Endothelial cell of umbilical vein (primary cell): ENCODE measurements around the gene RBMS3. TPM values are rescaled to one million over a fixed set of nuclear protein-coding genes. Genes with fewer than 3 reads are reported as not detected.

Experiments used
- BruUV-seq: library from RNA; stranded (reverse); fragments of 400-500 nt; replicated peaks from 2 replicates; lab custom pipeline; 2021; lab: Mats Ljungman, UMichigan
- CTCF ChIA-PET: fragments of 300-600, 350-600 bp; sonication (Branson Sonifier 250); formaldehyde crosslinking; loops from one replicate; lab custom pipeline; 2021; ENCODE audit warnings: antibody characterized with exemption, inconsistent platforms; lab: Charles Lee
- POLR2A ChIA-PET: fragments of 300-600, 350-600 bp; sonication (Branson Sonifier 250); formaldehyde crosslinking; loops from one replicate; lab custom pipeline; 2021; ENCODE audit warnings: antibody characterized with exemption, inconsistent platforms; lab: Charles Lee
- DNase-seq: peaks from one replicate; pipeline ENCODE4 v3.0.0-alpha.2; 2011; ENCODE audit warnings: low read depth, low spot score
- FAIRE-seq: peaks from 2 replicates; lab custom pipeline; 2011; peaks lifted over from hg19 to GRCh38; lab: Jason Lieb, UNC
- H2AFZ ChIP-seq: 2 replicates; pipeline ENCODE4 v1.6.0; 2012; ENCODE audit warnings: low read depth, low read length, control low read depth, inconsistent platforms
- H3K27ac ChIP-seq: 2 replicates; pipeline ENCODE4 v1.5.1; 2011; ENCODE audit warnings: low read depth, mild to moderate bottlenecking, control low read depth, low read length, moderate library complexity; ENCODE audit not compliant: insufficient read depth
- H3K27me3 ChIP-seq, 2 experiments: 2 replicates each; pipeline versions ENCODE4 v1.6.0 to v1.6.1; 2011; ENCODE audit warnings: low read length in 2 of 2, mixed read lengths in 1 of 2; ENCODE audit not compliant: control insufficient read depth in 2 of 2, insufficient read depth in 2 of 2
- H3K36me3 ChIP-seq, 2 experiments: 2 replicates in 1 of 2; 3 replicates in 1 of 2; pipeline ENCODE4 v1.5.1; 2011; ENCODE audit warnings: low read length in 2 of 2, mild to moderate bottlenecking in 1 of 2, moderate library complexity in 1 of 2; ENCODE audit not compliant: control insufficient read depth in 2 of 2, insufficient read depth in 2 of 2; ENCODE audit errors: extremely low read depth in 1 of 2
- H3K4me1 ChIP-seq: 3 replicates; pipeline ENCODE4 v1.5.1; 2011; ENCODE audit warnings: mild to moderate bottlenecking, low read length; ENCODE audit not compliant: control insufficient read depth, insufficient read depth; ENCODE audit errors: extremely low read depth
- H3K4me2 ChIP-seq: 2 replicates; pipeline ENCODE4 v1.6.1; 2011; ENCODE audit warnings: low read length, control low read depth, mixed read lengths; ENCODE audit not compliant: insufficient read depth
- H3K4me3 ChIP-seq, 3 experiments: fragments of 200-600 bp in 1 of 3; sonication (generic), shearing (Covaris generic) in 1 of 3; replicated peaks in 1 of 3; 2 replicates each; pipeline ENCODE4 v1.5.1; 2011 to 2016; ENCODE audit warnings: control low read depth in 3 of 3, low read length in 3 of 3, mild to moderate bottlenecking in 2 of 3, inconsistent platforms in 1 of 3, low read depth in 1 of 3, moderate library complexity in 1 of 3; ENCODE audit not compliant: insufficient read depth in 1 of 3
- H3K79me2 ChIP-seq: 2 replicates; pipeline ENCODE4 v1.6.0; 2012; ENCODE audit warnings: low read length, inconsistent platforms; ENCODE audit not compliant: control insufficient read depth, insufficient read depth
- H3K9ac ChIP-seq: replicated peaks from 2 replicates; pipeline ENCODE3; 2011; ENCODE audit warnings: low read length, control low read depth; ENCODE audit not compliant: insufficient read depth; ENCODE audit errors: extremely low read depth
- H3K9me1 ChIP-seq: replicated peaks from 3 replicates; pipeline ENCODE4 v1.6.0; 2011; ENCODE audit warnings: mild to moderate bottlenecking, low read length; ENCODE audit not compliant: control insufficient read depth, insufficient read depth; ENCODE audit errors: extremely low read depth
- H3K9me3 ChIP-seq: replicated peaks from 2 replicates; pipeline ENCODE4 v1.5.1; 2012; ENCODE audit warnings: low read length, inconsistent platforms; ENCODE audit not compliant: control insufficient read depth, insufficient read depth
- H4K20me1 ChIP-seq: replicated peaks from 2 replicates; pipeline ENCODE3; 2011; ENCODE audit warnings: mild to moderate bottlenecking, low read length; ENCODE audit not compliant: control insufficient read depth, insufficient read depth; ENCODE audit errors: extremely low read depth
- EZH2 ChIP-seq: IDR thresholded peaks from 2 replicates; pipeline ENCODE4 v1.6.1; 2012; ENCODE audit warnings: borderline replicate concordance, low read depth, mild to moderate bottlenecking, moderate library complexity, low read length, inconsistent platforms; ENCODE audit not compliant: severe bottlenecking
- FOS ChIP-seq: IDR thresholded peaks from 2 replicates; pipeline ENCODE4 v1.6.1; 2011; ENCODE audit warnings: mild to moderate bottlenecking, low read length, moderate library complexity, borderline replicate concordance; ENCODE audit not compliant: insufficient read depth
- GATA2 ChIP-seq: IDR thresholded peaks from 2 replicates; pipeline ENCODE4 v1.7.0; 2011; ENCODE audit warnings: low read depth, mild to moderate bottlenecking, moderate library complexity, mixed read lengths, low read length; ENCODE audit not compliant: insufficient read length, insufficient read depth
- JUN ChIP-seq: IDR thresholded peaks from 2 replicates; pipeline ENCODE4 v1.6.1; 2011; ENCODE audit warnings: borderline replicate concordance, low read depth; ENCODE audit not compliant: insufficient read length, insufficient read depth
- POLR2A ChIP-seq: IDR thresholded peaks from 2 replicates; pipeline ENCODE4 v1.6.1; 2012; ENCODE audit warnings: low read depth, mild to moderate bottlenecking, control low read depth, low read length
- dilution Hi-C: fragments of 300-500 bp; cut with MboI; formaldehyde crosslinking; loops from one replicate; pipeline ENCODE4 v1.15.0; 2019; ENCODE audit warnings: low sequenced_read_pairs; ENCODE audit not compliant: extremely low pct_ligation_motif_present
- intact Hi-C: fragments of 100-400 bp; cut with micrococcal nuclease; formaldehyde crosslinking; loops from one replicate; pipeline ENCODE4 v1.10.0; 2022
- polyA plus RNA-seq, 4 experiments: library from polyadenylated mRNA; depleted of rRNA in 3 of 4; stranded (reverse) in 3 of 4; unstranded in 1 of 4; fragments of >200 nt; gene quantifications; 2 replicates each; pipeline versions ENCODE4 v1.2.1 to v1.2.3, GENCODE V29; 2011 to 2012; ENCODE audit warnings: missing spikeins in 1 of 4
- total RNA-seq: library from RNA; stranded (reverse); gene quantifications from 2 replicates; pipeline ENCODE4 v1.2.3, GENCODE V29; 2021
- TF ChIP-seq, protein P1 (sequence below): IDR thresholded peaks from 2 replicates; pipeline ENCODE4 v1.6.1; 2011; ENCODE audit not compliant: insufficient read depth, insufficient read length
- TF ChIP-seq, protein P2 (sequence below), 2 donors: IDR thresholded peaks; 1 replicate in 1 of 2; 2 replicates in 1 of 2; pipeline ENCODE4 v1.5.1; 2011; ENCODE audit warnings: low read length in 2 of 2, mild to moderate bottlenecking in 2 of 2, moderate library complexity in 2 of 2, control low read depth in 1 of 2, inconsistent platforms in 1 of 2, low read depth in 1 of 2; ENCODE audit not compliant: insufficient read depth in 1 of 2; ENCODE audit errors: extremely low read depth in 1 of 2

RBMS3 gene
- total and polyA plus RNA-seq, 2 donors (not counting 3 experiments of a cell fraction or from before 2014, with no cell fraction given) = 13.6 to 42.3 TPM

DNA sequence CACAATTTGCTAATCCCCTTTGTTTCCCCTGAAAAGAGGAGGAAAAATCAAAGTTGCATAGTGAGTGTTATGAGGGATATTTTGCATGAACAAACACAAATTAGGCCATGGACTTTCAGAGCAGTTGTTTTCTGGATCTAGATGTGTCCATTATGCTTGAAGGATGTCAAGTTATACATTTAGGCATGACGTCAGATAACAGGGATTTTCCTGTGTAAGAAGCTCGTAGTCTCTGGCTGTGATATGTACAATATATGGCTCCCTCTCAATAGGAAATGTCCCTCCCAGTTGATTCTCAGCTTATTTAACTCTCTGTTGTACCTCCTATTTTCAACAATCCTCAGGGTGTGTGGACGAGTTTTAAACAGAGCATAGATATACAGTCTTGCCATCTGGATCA is 171.0 kb downstream of the RBMS3 start:
- no peaks in the 10 kb centered on the region for H3K9me1 ChIP-seq
- intact Hi-C loops = no loop called here
- no peak overlapping the region for H3K9ac ChIP-seq
- H3K4me2 ChIP-seq = no peak overlapping the region
- FAIRE-seq (no peak), DNase-seq (no peak)
- no peaks in the 10 kb centered on the region for H3K36me3 ChIP-seq
- no peaks in the 10 kb centered on the region for H3K27me3 ChIP-seq
- no peak overlapping the region for H2AFZ ChIP-seq
- no peak for TF ChIP-seq POLR2A
- TF ChIP-seq, protein P1, sequence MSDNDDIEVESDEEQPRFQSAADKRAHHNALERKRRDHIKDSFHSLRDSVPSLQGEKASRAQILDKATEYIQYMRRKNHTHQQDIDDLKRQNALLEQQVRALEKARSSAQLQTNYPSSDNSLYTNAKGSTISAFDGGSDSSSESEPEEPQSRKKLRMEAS = no peak
- TF ChIP-seq EZH2 = no peak
- no peak for TF ChIP-seq FOS
- no peak for TF ChIP-seq JUN
- TF ChIP-seq, protein P2, sequence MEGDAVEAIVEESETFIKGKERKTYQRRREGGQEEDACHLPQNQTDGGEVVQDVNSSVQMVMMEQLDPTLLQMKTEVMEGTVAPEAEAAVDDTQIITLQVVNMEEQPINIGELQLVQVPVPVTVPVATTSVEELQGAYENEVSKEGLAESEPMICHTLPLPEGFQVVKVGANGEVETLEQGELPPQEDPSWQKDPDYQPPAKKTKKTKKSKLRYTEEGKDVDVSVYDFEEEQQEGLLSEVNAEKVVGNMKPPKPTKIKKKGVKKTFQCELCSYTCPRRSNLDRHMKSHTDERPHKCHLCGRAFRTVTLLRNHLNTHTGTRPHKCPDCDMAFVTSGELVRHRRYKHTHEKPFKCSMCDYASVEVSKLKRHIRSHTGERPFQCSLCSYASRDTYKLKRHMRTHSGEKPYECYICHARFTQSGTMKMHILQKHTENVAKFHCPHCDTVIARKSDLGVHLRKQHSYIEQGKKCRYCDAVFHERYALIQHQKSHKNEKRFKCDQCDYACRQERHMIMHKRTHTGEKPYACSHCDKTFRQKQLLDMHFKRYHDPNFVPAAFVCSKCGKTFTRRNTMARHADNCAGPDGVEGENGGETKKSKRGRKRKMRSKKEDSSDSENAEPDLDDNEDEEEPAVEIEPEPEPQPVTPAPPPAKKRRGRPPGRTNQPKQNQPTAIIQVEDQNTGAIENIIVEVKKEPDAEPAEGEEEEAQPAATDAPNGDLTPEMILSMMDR (IDR thresholded peaks at IDR 0.05; ENCODE audit: extremely low read depth in 1 of 2, insufficient read depth in 1 of 2, low read depth in 1 of 2, low read length in 2 of 2) = no peak
- no peak for TF ChIP-seq GATA2
- H3K4me3 ChIP-seq = no peak overlapping the region
- dilution Hi-C loops = no loop called here
- no TSS peak for BruUV-seq
- H4K20me1 ChIP-seq = no peaks in the 10 kb centered on the region
- no peak overlapping the region for H3K27ac ChIP-seq
- POLR2A ChIA-PET = no interaction called here
- H3K4me1 ChIP-seq = no peaks in the 10 kb centered on the region
- H3K79me2 ChIP-seq = no peaks in the 10 kb centered on the region
- CTCF ChIA-PET = no interaction called here
- H3K9me3 ChIP-seq = no peaks in the 10 kb centered on the region
